Suprapubic skin (tissue), 4 donors: ENCODE results near the gene LIPC. TPM values are rescaled to one million over a fixed set of nuclear protein-coding genes. Genes with fewer than 3 reads are reported as not detected.

Experiments used
- DNase-seq, 2 donors: peaks; one replicate each; pipeline ENCODE4 v3.0.0-alpha.2; 2019; ENCODE audit warnings: low spot score in 2 of 2
- H3K27ac ChIP-seq: fragments of 200-600 bp; sonication (generic); one replicate; pipeline ENCODE4 v1.5.1; 2019
- H3K27me3 ChIP-seq: fragments of 200-600 bp; sonication (generic); one replicate; pipeline ENCODE4 v1.5.1; 2019
- H3K36me3 ChIP-seq: fragments of 200-600 bp; sonication (generic); one replicate; pipeline ENCODE4 v1.5.1; 2019
- H3K4me1 ChIP-seq: fragments of 200-600 bp; sonication (generic); one replicate; pipeline ENCODE4 v1.5.1; 2019
- H3K4me3 ChIP-seq: fragments of 200-600 bp; sonication (generic); one replicate; pipeline ENCODE4 v1.5.1; 2019; ENCODE audit warnings: mild to moderate bottlenecking
- H3K9me3 ChIP-seq: fragments of 200-600 bp; sonication (generic); one replicate; pipeline ENCODE4 v1.5.1; 2019
- EP300 ChIP-seq: sonication (generic); formaldehyde crosslinking; IDR thresholded peaks from one replicate; pipeline ENCODE4 v1.6.1; 2017; ENCODE audit warnings: antibody characterized with exemption
- POLR2A ChIP-seq, 2 donors: fragments of 450-650 bp; IDR thresholded peaks; one replicate each; pipeline ENCODE4 v1.6.1; 2017; ENCODE audit warnings: antibody characterized with exemption in 2 of 2, mild to moderate bottlenecking in 2 of 2, moderate library complexity in 2 of 2
- POLR2AphosphoS5 ChIP-seq, 3 donors: sonication (generic); formaldehyde crosslinking; IDR thresholded peaks; one replicate each; pipeline ENCODE4 v1.6.1; 2017; ENCODE audit warnings: antibody characterized with exemption in 3 of 3
- WGBS: methylation state at CpG from one replicate; pipeline ENCODE4 v1.1.5; 2018; 5-methylcytosine and 5-hydroxymethylcytosine counted together
- total RNA-seq, 4 donors: library from RNA; depleted of rRNA; stranded (reverse); fragments of >200 nt; gene quantifications; one replicate each; pipeline ENCODE4 v1.1.0, GENCODE V29; 2016
- TF ChIP-seq, protein P1 (sequence below), 2 donors: fragments of 200-600 bp in 1 of 2; fragments of 450-650 bp in 1 of 2; sonication (generic) in 1 of 2; IDR thresholded peaks; one replicate each; pipeline ENCODE4 v1.5.1; 2016 to 2019; ENCODE audit warnings: antibody characterized with exemption in 2 of 2, mild to moderate bottlenecking in 1 of 2, moderate library complexity in 1 of 2

Gene LIPC
- total RNA-seq, 4 donors from 2014 or later = 0.26 to 0.96 TPM; not detected in 2

DNA sequence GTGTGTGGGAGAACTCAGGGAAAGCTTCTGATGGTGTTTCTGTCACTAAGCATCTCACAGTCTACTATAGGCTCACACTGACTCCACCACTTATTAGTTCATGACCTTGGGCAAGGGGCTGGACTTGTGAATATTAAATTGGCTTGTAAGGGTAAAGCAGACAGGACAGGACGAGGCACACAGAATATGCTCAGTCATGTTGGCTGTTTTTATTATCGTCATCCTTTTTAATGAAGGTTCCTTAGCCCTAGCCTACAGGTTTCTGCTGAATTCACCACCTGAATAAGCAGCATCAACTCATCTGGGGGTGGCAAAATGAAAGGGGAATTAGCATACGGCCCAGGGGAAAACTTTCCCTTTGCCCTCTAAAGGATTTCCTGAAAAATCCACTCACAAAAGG is 39.6 kb upstream of the LIPC start:
- H3K4me3 ChIP-seq = no peak overlapping the region
- no peak overlapping the region for H3K27ac ChIP-seq
- H3K36me3 ChIP-seq = no peaks in the 10 kb centered on the region
- 52% methylated on average over 3 of the region's 3 CpGs for WGBS
- H3K27me3 ChIP-seq = no peaks in the 10 kb centered on the region
- TF ChIP-seq POLR2A (IDR thresholded peaks at IDR 0.05) = no peak
- no peak for TF ChIP-seq EP300
- TF ChIP-seq, protein P1, sequence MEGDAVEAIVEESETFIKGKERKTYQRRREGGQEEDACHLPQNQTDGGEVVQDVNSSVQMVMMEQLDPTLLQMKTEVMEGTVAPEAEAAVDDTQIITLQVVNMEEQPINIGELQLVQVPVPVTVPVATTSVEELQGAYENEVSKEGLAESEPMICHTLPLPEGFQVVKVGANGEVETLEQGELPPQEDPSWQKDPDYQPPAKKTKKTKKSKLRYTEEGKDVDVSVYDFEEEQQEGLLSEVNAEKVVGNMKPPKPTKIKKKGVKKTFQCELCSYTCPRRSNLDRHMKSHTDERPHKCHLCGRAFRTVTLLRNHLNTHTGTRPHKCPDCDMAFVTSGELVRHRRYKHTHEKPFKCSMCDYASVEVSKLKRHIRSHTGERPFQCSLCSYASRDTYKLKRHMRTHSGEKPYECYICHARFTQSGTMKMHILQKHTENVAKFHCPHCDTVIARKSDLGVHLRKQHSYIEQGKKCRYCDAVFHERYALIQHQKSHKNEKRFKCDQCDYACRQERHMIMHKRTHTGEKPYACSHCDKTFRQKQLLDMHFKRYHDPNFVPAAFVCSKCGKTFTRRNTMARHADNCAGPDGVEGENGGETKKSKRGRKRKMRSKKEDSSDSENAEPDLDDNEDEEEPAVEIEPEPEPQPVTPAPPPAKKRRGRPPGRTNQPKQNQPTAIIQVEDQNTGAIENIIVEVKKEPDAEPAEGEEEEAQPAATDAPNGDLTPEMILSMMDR (IDR thresholded peaks at IDR 0.05) = no peak
- no peak for TF ChIP-seq POLR2AphosphoS5 (IDR thresholded peaks at IDR 0.05)
- DNase-seq = no peak
- peaks cover 11% of the 10 kb centered on the region for H3K4me1 ChIP-seq
- H3K9me3 ChIP-seq = no peaks in the 10 kb centered on the region

DNA sequence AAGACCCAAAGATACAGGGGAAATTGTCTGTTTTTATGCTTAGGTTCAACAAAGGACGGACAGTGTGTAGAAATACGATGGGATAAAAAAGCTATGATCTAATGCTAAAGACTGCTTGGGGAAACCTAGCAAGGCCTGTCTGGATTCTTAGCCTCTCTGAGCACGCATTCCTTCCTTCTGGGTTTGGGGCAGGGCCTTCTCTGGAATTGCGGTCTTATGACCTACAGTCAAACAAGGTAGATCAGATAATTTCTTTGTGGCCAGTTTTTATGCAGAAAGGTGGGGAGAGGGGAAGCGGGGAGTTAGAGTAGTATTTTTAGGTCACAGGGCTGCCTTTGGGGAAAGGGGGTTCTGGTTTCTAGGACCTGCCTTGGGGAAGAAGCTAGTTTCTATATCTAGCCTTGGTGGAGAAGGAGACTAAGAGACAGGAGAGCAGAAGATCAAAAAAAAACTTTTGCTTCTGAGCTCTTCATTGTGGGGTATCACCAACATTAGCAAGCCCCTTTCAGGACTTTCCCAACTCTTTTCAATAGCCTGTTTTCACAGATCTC is 39.1 kb upstream of the LIPC start:
- H3K4me1 ChIP-seq = peaks cover 11% of the 10 kb centered on the region
- H3K4me3 ChIP-seq = no peak overlapping the region
- DNase-seq = no peak
- no peaks in the 10 kb centered on the region for H3K27me3 ChIP-seq
- H3K9me3 ChIP-seq = no peaks in the 10 kb centered on the region
- no peak overlapping the region for H3K27ac ChIP-seq
- no peaks in the 10 kb centered on the region for H3K36me3 ChIP-seq
- WGBS = 81% methylated on average over 5 of the region's 5 CpGs
- TF ChIP-seq POLR2AphosphoS5 (IDR thresholded peaks at IDR 0.05) (no peak), POLR2A (IDR thresholded peaks at IDR 0.05) (no peak)
- TF ChIP-seq, protein P1 (IDR thresholded peaks at IDR 0.05) = no peak

DNA sequence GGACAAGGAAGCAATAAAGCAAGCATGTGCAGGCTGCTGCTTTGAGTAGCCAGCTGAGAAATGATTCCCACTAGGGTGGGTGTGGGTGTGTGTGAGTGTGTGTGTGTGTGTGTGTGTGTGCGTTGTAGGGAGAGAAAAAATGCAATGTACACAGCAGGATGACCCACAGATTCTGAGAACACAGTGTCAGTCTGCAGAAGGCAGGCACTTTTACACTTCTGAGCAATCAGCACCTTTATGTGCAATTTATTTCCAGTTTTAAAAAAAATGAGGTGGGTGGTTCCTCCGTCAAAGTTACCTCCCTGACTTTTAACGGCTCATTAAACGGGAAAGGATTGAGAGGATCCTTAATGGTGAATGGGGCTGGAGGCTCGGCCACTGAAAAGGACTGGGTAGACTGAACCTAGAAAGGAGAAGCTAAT is 38.5 kb upstream of the LIPC start:
- DNase-seq = no peak
- Histone ChIP-seq H3K27ac (no peak overlapping the region), H3K36me3 (no peaks in the 10 kb centered on the region), H3K4me3 (no peak overlapping the region), H3K9me3 (no peaks in the 10 kb centered on the region), H3K27me3 (no peaks in the 10 kb centered on the region), H3K4me1 (peaks cover 11% of the 10 kb centered on the region)
- no peak for TF ChIP-seq EP300
- TF ChIP-seq, protein P1 (IDR thresholded peaks at IDR 0.05) = no peak
- no peak for TF ChIP-seq POLR2A (IDR thresholded peaks at IDR 0.05)
- no peak for TF ChIP-seq POLR2AphosphoS5 (IDR thresholded peaks at IDR 0.05)
- WGBS = 46% methylated on average over 5 of the region's 5 CpGs

DNA sequence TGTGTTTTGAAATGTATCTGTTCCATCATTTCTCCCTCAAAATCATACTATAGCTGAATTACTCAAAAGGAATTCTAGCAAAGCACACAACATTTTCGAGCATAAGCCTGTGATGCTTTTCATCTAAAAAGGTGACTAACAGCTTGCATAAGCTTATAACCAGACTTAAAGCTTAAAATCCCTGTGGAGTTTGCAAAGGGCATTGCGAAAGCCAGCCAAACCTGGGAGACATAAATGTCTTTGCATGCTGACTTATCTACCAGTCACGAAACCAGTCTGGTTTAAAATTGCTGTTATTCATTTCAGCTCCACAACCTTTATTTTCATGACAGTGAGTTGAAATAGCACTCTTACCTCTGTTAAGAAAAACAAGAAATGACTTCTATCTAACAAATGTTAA is 35.6 kb upstream of the LIPC start:
- Histone ChIP-seq H3K27ac (no peak overlapping the region), H3K4me1 (peaks cover 5% of the 10 kb centered on the region), H3K27me3 (no peaks in the 10 kb centered on the region), H3K9me3 (no peaks in the 10 kb centered on the region), H3K4me3 (no peak overlapping the region), H3K36me3 (no peaks in the 10 kb centered on the region)
- WGBS = 55% methylated on average over 3 of the region's 3 CpGs
- TF ChIP-seq, protein P1 (IDR thresholded peaks at IDR 0.05) = no peak
- TF ChIP-seq EP300 = no peak
- TF ChIP-seq POLR2AphosphoS5 (IDR thresholded peaks at IDR 0.05) = no peak
- no peak for TF ChIP-seq POLR2A (IDR thresholded peaks at IDR 0.05)
- DNase-seq = no peak

DNA sequence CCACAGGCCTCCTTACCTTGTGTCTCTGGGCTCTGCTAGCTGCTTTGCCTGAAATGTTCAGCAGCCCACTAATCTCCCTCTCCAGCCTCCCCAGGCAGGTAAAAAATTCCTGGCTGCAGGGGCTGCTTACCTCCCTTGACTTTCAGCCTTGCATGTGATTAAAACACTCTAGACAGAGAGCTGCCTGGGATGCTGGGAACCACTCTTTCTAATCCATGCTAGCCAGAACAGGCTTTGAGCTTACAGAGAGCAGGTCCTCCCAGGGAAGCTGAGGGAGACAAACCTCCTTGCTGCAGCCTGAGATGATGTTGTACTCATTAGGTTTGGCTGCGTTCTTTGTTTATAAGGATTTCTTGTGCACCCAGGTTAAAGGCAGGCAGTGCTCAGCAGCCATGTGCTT is 33.7 kb upstream of the LIPC start:
- no peaks in the 10 kb centered on the region for H3K36me3 ChIP-seq
- 89% methylated on average over 1 of the region's 1 CpG for WGBS
- no peak overlapping the region for H3K27ac ChIP-seq
- no peak overlapping the region for H3K4me3 ChIP-seq
- peaks cover 8% of the 10 kb centered on the region for H3K4me1 ChIP-seq
- TF ChIP-seq POLR2A (IDR thresholded peaks at IDR 0.05) (no peak), POLR2AphosphoS5 (IDR thresholded peaks at IDR 0.05) (no peak), EP300 (no peak)
- TF ChIP-seq, protein P1 (IDR thresholded peaks at IDR 0.05) = no peak
- no peak for DNase-seq
- no peaks in the 10 kb centered on the region for H3K27me3 ChIP-seq
- no peaks in the 10 kb centered on the region for H3K9me3 ChIP-seq
